GM12892 (cell line): ENCODE measurements around the gene LTC4S.

Experiments
- POLR2A ChIP-seq: IDR thresholded peaks from 2 replicates; pipeline ENCODE4 v1.6.1; 2011; ENCODE audit warnings: low read depth, low read length, control low read depth
- POLR2AphosphoS5 ChIP-seq: IDR thresholded peaks from 2 replicates; pipeline ENCODE4 v1.6.1; 2011; ENCODE audit warnings: low read depth, low read length, control low read depth
- TAF1 ChIP-seq: IDR thresholded peaks from 2 replicates; pipeline ENCODE4 v1.6.1; 2011; ENCODE audit warnings: low read depth, mild to moderate bottlenecking, control low read depth, low read length, borderline replicate concordance

DNA sequence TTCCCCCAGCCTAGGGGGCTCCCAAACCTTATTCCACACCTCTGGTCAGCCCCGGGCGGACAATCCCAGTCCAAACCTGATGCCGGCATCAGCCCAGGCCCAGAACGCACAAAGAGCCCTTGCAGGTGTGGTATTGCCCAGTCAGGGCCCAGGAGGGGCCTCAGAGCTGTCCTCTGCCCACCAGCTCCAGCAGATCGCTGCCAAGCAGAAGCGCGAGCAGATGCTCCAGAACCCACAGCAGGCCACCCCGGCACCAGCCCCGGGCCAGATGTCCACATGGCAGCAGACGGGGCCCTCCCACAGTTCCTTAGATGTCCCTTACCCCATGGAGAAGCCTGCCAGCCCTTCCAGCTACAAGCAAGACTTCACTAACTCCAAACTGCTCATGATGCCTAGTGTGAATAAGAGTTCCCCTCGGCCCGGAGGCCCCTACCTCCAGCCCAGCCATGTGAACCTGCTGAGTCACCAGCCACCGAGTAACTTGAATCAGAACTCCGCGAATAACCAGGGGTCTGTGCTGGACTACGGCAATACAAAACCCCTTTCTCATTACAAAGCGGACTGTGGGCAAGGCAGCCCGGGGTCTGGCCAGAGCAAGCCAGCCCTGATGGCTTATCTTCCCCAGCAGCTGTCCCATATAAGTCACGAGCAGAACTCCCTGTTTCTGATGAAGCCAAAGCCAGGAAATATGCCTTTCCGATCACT is 27.6 kb upstream of the LTC4S start:
- TF ChIP-seq TAF1 (no peak), POLR2A (no peak), POLR2AphosphoS5 (no peak)
